Fibroblast of gingiva (primary cell): ENCODE measurements around the gene DUSP12.

Source experiments
- DNase-seq: peaks from one replicate; pipeline ENCODE4 v3.0.0-alpha.2; 2011; ENCODE audit warnings: low read depth

The DUSP12 gene

GRCh38 chr1:161770250-161770649, 20.7 kb downstream of the DUSP12 start:
- DNase-seq, result no peak

GRCh38 chr1:161771161-161771560, 21.6 kb downstream of the DUSP12 start:
- no peak for DNase-seq

GRCh38 chr1:161771973-161772372, 22.4 kb downstream of the DUSP12 start:
- DNase-seq, result no peak

- DNase-seq, result no peak
Measured at GRCh38 chr1:161772397-161772796, 22.8 kb downstream of the DUSP12 start.

- DNase-seq, result no peak
Measured at GRCh38 chr1:161773791-161774190, 24.2 kb downstream of the DUSP12 start.

- DNase-seq, result no peak
Measured at GRCh38 chr1:161777261-161777660, 27.7 kb downstream of the DUSP12 start.

GRCh38 chr1:161778522-161778921, 28.9 kb downstream of the DUSP12 start:
- no peak for DNase-seq

GRCh38 chr1:161779393-161779792, 29.8 kb downstream of the DUSP12 start:
- DNase-seq, result no peak

- peak; percentile 6 for DNase-seq
Measured at GRCh38 chr1:161781995-161782394, 32.4 kb downstream of the DUSP12 start.

GRCh38 chr1:161782886-161783285, 33.3 kb downstream of the DUSP12 start:
- DNase-seq, result no peak

- DNase-seq, result no peak
Measured at GRCh38 chr1:161784968-161785367, 35.4 kb downstream of the DUSP12 start.

GRCh38 chr1:161787355-161787754, 37.8 kb downstream of the DUSP12 start:
- DNase-seq, result no peak

GRCh38 chr1:161790587-161791317, 41.2 kb downstream of the DUSP12 start:
- no peak for DNase-seq

- peak; percentile 7 for DNase-seq
Measured at GRCh38 chr1:161791904-161792655, 42.5 kb downstream of the DUSP12 start.

GRCh38 chr1:161792740-161793139, 43.2 kb downstream of the DUSP12 start:
- DNase-seq, result peak; percentile 62

GRCh38 chr1:161799792-161800191, 50.2 kb downstream of the DUSP12 start:
- no peak for DNase-seq

GRCh38 chr1:161801955-161802354, 52.4 kb downstream of the DUSP12 start:
- DNase-seq, result no peak

GRCh38 chr1:161803181-161803580, 53.6 kb downstream of the DUSP12 start:
- no peak for DNase-seq

- DNase-seq, result peak; percentile 80
Measured at GRCh38 chr1:161805399-161806197, 56.0 kb downstream of the DUSP12 start.
